ENCODE measurements around the gene RAB3A. TPM values are rescaled to one million over a fixed set of nuclear protein-coding genes. Genes with fewer than 3 reads are reported as not detected.

RAB3A gene
- total RNA-seq, 1 experiment from 2014 or later: 1.0 TPM

DNA sequence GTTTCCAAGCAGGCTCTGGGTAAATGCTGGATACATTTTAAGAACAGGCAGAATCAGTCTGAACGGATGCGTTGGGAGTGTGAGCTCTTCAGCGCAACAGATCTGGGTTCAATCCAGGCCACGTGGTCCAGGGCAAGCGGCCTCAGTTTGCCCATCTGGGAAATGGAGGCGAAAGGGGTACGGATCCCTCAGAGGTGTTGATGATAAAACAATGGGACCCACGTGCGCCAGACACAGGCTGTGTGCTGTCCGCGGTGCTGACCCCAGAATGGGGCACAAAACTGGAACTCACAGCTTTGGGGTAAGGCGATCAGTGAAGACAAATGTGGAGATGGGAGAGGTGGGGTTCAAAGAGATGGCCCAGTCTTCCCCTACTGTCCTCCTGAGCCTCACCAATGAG, 35.5 kb upstream of the RAB3A start:
- no peak overlapping the region for H3K4me3 ChIP-seq (ENCODE audit: low read depth in 2 of 2, low read length in 2 of 2)
- no peaks in the 10 kb centered on the region for H3K9me3 ChIP-seq (ENCODE audit: control insufficient read depth, insufficient read depth, low read depth, low read length)
- no peaks in the 10 kb centered on the region for H3K36me3 ChIP-seq (ENCODE audit: control insufficient read depth, insufficient read depth, low read length)
- H3K27ac ChIP-seq (ENCODE audit: low read length): no peak overlapping the region
- no TSS peak for BruUV-seq (replicated peaks)
- no peaks in the 10 kb centered on the region for H3K27me3 ChIP-seq (ENCODE audit: control insufficient read depth, insufficient read depth, low read length)
- H3K4me1 ChIP-seq (ENCODE audit: control insufficient read depth, insufficient read depth, low read length): no peaks in the 10 kb centered on the region
- POLR2A ChIA-PET: no interaction called here
- intact Hi-C loops (cut with micrococcal nuclease; ENCODE audit: unreplicated experiment) (no loop called here), in situ Hi-C loops (cut with HindIII; ENCODE audit: low pct_unique_long_range_greater_than_20kb, low sequenced_read_pairs) (no loop called here)
- CTCF ChIA-PET: no interaction called here
- TF ChIP-seq, protein P1, sequence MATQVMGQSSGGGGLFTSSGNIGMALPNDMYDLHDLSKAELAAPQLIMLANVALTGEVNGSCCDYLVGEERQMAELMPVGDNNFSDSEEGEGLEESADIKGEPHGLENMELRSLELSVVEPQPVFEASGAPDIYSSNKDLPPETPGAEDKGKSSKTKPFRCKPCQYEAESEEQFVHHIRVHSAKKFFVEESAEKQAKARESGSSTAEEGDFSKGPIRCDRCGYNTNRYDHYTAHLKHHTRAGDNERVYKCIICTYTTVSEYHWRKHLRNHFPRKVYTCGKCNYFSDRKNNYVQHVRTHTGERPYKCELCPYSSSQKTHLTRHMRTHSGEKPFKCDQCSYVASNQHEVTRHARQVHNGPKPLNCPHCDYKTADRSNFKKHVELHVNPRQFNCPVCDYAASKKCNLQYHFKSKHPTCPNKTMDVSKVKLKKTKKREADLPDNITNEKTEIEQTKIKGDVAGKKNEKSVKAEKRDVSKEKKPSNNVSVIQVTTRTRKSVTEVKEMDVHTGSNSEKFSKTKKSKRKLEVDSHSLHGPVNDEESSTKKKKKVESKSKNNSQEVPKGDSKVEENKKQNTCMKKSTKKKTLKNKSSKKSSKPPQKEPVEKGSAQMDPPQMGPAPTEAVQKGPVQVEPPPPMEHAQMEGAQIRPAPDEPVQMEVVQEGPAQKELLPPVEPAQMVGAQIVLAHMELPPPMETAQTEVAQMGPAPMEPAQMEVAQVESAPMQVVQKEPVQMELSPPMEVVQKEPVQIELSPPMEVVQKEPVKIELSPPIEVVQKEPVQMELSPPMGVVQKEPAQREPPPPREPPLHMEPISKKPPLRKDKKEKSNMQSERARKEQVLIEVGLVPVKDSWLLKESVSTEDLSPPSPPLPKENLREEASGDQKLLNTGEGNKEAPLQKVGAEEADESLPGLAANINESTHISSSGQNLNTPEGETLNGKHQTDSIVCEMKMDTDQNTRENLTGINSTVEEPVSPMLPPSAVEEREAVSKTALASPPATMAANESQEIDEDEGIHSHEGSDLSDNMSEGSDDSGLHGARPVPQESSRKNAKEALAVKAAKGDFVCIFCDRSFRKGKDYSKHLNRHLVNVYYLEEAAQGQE (IDR thresholded peaks at IDR 0.05; ENCODE audit: insufficient read depth in 1 of 2, low read depth in 2 of 2, low read length in 1 of 2): peak; percentile 86 to 90
- TF ChIP-seq, protein P2, sequence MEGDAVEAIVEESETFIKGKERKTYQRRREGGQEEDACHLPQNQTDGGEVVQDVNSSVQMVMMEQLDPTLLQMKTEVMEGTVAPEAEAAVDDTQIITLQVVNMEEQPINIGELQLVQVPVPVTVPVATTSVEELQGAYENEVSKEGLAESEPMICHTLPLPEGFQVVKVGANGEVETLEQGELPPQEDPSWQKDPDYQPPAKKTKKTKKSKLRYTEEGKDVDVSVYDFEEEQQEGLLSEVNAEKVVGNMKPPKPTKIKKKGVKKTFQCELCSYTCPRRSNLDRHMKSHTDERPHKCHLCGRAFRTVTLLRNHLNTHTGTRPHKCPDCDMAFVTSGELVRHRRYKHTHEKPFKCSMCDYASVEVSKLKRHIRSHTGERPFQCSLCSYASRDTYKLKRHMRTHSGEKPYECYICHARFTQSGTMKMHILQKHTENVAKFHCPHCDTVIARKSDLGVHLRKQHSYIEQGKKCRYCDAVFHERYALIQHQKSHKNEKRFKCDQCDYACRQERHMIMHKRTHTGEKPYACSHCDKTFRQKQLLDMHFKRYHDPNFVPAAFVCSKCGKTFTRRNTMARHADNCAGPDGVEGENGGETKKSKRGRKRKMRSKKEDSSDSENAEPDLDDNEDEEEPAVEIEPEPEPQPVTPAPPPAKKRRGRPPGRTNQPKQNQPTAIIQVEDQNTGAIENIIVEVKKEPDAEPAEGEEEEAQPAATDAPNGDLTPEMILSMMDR (IDR thresholded peaks at IDR 0.05): no peak
- ATAC-seq (no peak), DNase-seq (ENCODE audit: low read depth, low spot score) (no peak)

DNA sequence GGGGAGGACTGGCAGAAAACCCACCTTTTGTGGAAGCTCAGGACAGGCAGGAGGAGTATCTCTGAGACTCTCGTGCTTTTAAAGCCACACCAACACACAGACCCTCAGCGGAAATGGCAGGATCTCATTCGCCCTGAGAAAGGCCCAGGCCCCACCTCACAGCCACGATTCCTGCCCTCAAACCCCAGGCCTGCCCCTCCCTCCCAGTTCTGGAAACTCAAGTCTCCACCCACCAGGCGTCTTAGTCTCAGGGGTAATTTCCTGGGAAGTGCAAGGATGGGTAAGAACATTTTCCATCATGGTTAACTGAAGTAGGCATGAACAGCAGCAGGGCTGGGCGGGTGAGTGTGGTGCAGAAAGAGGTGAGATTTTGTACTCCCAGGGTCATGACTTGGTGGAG, 30.4 kb upstream of the RAB3A start:
- Histone ChIP-seq H3K36me3 (ENCODE audit: control insufficient read depth, insufficient read depth, low read length) (no peaks in the 10 kb centered on the region), H3K4me1 (ENCODE audit: control insufficient read depth, insufficient read depth, low read length) (no peaks in the 10 kb centered on the region), H3K27ac (ENCODE audit: low read length) (no peak overlapping the region), H3K9me3 (ENCODE audit: control insufficient read depth, insufficient read depth, low read depth, low read length) (no peaks in the 10 kb centered on the region), H3K4me3 (ENCODE audit: low read depth in 2 of 2, low read length in 2 of 2) (no peak overlapping the region), H3K27me3 (ENCODE audit: control insufficient read depth, insufficient read depth, low read length) (no peaks in the 10 kb centered on the region)
- TF ChIP-seq POLR2AphosphoS5 (IDR thresholded peaks at IDR 0.05; ENCODE audit: low read depth, low read length): no peak
- TF ChIP-seq, protein P2 (IDR thresholded peaks at IDR 0.05): no peak
- no peak for TF ChIP-seq SIN3A (IDR thresholded peaks at IDR 0.05; ENCODE audit: borderline replicate concordance, insufficient read depth, low read depth, low read length)
- TF ChIP-seq, protein P1 (IDR thresholded peaks at IDR 0.05; ENCODE audit: insufficient read depth in 1 of 2, low read depth in 2 of 2, low read length in 1 of 2): no peak
- no peak for TF ChIP-seq TCF7L2 (IDR thresholded peaks at IDR 0.05; ENCODE audit: low read depth, low read length)
- in situ Hi-C loops (cut with HindIII; ENCODE audit: low pct_unique_long_range_greater_than_20kb, low sequenced_read_pairs): no loop called here
- ChIA-PET POLR2A (no interaction called here), CTCF (no interaction called here)
- DNase-seq (ENCODE audit: low read depth, low spot score): no peak
- BruUV-seq (replicated peaks): no TSS peak
- intact Hi-C loops (cut with micrococcal nuclease; ENCODE audit: unreplicated experiment): no loop called here
- no peak for ATAC-seq

Data from Panc1 (cell line).